Stomach (tissue), 4 donors: ENCODE data around the gene KIF13A.

Source experiments
- EP300 ChIP-seq: sonication (generic); formaldehyde crosslinking; IDR thresholded peaks from one replicate; pipeline ENCODE4 v1.6.1; 2017; ENCODE audit warnings: antibody characterized with exemption
- POLR2A ChIP-seq, 4 donors: fragments of 450-650 bp; IDR thresholded peaks; one replicate each; pipeline ENCODE4 v1.6.1; 2016; ENCODE audit warnings: antibody characterized with exemption in 4 of 4, control low read depth in 2 of 4, mild to moderate bottlenecking in 1 of 4, moderate library complexity in 1 of 4
- TF ChIP-seq, protein P1 (sequence below), 7 experiments: fragments of 450-650 bp in 4 of 7; fragments of 200-600 bp in 3 of 7; sonication (generic) in 3 of 7; IDR thresholded peaks; one replicate each; pipeline ENCODE4 v1.5.1; 2016 to 2019; ENCODE audit warnings: antibody characterized with exemption in 7 of 7, control low read depth in 2 of 7, mild to moderate bottlenecking in 1 of 7

DNA sequence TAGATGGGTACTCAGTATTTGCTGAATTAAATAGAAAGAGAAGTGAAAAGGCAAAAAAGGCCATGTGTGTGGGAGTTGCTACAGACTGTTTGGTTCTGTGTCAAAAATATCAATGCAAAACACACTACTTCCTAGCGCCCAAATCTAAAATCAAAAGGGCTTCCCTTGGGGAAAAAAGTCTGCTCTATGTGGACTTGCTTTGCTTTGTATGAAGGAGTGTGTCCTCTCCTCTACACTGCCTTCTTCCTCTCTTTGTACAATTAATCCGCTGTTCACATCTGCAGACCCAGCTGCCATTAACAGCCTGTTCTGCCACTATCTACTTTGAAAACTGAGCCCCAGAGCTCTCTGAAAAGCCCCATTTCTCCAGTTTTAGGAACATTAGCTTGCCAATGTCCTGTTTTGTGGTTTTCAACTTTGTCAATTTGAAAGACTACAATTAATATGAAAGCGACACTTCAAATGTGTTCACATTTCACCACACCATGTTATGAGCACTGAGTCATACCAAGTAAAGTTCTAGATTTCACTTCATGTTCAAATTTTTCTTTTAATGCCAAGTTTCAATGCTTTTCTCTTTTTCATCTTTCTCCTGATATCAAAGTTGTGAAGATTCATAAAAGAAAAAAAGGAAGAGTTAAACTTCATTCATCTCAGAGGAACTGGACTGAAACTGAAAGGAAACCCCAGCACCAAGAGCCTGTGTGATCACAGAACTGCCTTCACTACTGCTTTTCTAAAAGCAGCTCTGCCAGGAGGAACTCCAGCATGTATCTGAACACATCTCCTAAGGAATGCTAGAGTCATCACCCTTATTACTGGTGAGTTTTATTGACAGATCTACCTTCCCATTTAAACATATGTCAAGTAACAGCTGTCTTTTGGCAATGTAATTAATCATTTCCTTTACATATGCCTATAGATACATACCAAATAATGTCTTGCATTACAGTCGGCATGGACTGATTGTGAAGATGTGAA lies 102.6 kb downstream of the KIF13A start:
- TF ChIP-seq POLR2A (IDR thresholded peaks at IDR 0.05) (no peak), EP300 (no peak)
- TF ChIP-seq, protein P1, sequence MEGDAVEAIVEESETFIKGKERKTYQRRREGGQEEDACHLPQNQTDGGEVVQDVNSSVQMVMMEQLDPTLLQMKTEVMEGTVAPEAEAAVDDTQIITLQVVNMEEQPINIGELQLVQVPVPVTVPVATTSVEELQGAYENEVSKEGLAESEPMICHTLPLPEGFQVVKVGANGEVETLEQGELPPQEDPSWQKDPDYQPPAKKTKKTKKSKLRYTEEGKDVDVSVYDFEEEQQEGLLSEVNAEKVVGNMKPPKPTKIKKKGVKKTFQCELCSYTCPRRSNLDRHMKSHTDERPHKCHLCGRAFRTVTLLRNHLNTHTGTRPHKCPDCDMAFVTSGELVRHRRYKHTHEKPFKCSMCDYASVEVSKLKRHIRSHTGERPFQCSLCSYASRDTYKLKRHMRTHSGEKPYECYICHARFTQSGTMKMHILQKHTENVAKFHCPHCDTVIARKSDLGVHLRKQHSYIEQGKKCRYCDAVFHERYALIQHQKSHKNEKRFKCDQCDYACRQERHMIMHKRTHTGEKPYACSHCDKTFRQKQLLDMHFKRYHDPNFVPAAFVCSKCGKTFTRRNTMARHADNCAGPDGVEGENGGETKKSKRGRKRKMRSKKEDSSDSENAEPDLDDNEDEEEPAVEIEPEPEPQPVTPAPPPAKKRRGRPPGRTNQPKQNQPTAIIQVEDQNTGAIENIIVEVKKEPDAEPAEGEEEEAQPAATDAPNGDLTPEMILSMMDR (IDR thresholded peaks at IDR 0.05), result no peak
